ENCODE data around the gene C16orf95. TPM values are rescaled to one million over a fixed set of nuclear protein-coding genes. Genes with fewer than 3 reads are reported as not detected.
"Not testable (repeated sequence)": the region's sequence is repeated elsewhere in the genome, so short reads cannot be mapped to it uniquely, and the experiment has no call there.

C16orf95 gene, protein sequence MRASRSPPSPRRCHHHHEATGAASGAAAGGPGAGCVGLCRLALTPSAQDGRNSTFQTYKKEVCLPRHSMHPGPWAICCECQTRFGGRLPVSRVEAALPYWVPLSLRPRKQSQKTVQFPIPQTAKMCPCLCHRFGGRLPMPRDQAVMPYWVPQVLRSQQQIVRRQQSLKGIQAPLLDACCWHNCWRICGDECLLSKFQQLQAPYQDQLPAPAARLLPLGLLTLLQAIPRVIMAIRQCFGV
- 4.4 and 5.1 TPM in 2 replicates for total RNA-seq (2014; rRNA removed; shearing (Covaris generic))

DNA sequence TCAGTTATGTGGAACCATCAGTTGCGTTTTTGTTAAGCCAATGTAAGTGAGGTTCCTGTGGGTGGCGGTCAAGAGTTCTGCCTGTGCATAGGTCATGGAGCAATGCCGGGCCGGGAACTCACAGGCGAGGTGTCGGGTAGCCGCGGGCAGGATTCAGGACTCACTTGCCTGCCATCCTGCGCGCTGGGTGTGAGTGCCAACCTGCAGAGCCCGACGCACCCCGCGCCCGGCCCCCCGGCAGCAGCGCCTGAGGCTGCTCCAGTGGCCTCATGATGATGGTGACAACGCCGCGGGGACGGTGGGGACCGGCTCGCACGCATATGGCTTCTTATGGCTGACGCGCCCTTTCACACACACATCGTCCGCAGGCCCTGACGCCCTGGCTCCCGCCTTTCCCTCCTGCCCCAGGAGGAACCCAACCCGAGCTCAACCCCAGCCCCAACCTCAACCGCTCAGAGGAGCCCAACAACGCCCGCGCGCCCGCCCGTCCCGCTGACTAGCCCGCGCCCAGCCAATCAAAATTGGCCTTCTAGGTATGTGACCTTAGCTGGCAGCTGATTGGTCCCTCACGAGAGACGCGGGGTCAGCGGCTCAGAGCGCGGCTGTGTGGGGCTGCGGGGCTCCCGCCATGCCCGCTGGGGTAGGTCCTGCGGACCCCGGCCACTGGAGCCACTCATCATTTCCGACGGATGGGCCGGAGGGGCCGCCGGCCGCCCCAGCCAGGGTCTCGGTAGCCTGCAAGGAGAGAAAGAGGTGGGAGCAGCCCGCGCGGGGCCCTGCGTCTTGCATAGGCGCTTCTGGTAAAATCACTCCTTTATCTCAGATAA lies at the start of gene C16orf95:
TSS of gene C16orf95 (minus strand) at position 470 of the 827 bp plus-strand sequence. CDS start at position 320, 150 bp downstream.
- DNase-seq = peak; percentile 100
- Histone ChIP-seq H3K36me3 (replicated peaks; ENCODE audit: control insufficient read depth, insufficient read depth, low read length) (no peaks in the 10 kb centered on the region; the same call in 1 of the 2 replicates), H3K4me3 (ENCODE audit: insufficient read depth, low read depth, low read length) (peak within 1 kb of the TSS; percentile 96), H3K27me3 (ENCODE audit: control insufficient read depth, insufficient read depth, low read length) (no peaks in the 10 kb centered on the region)

DNA sequence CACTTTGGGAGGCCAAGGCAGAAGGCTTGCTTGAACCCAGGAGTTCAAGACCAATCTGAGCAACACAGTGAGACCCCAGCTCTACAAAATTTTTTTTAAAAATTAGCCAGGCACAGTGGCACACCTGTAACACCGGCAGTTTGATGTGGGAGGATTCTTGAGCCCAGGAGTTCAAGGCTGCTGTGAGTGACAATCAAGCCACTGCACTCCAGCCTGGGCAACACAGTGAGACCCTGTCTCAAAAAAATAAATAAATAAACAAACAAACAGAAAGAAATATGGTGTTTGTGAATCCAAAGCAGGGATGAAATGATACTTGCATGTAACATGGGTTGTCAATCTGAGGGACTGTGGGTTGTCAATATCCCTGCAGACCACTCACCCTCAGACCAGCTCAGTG lies 49.7 kb upstream of the C16orf95 start:
- no peak for DNase-seq
- no peak overlapping the region for H3K4me3 ChIP-seq (ENCODE audit: insufficient read depth, low read depth, low read length)
- no peaks in the 10 kb centered on the region for H3K36me3 ChIP-seq (replicated peaks; ENCODE audit: control insufficient read depth, insufficient read depth, low read length)
- H3K27me3 ChIP-seq (ENCODE audit: control insufficient read depth, insufficient read depth, low read length) = no peaks in the 10 kb centered on the region

DNA sequence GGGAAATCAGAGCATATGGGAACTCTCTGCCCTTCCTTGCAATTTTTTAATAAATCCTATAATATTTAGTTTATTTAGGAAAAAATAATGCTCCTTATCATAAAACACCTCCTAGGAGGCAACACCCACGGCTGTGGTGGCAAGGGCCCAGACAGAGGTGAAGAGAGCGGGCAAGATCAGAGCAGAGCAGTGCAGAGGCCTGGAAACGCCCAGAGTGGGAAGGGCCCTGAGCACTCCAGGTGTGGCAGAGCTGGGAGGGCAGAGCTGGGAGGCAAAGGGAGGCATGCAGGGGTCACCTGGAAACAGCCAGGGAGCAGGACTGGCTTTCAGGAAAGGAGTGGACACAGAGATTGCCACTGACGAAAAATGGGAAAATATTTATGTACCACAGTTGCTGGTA lies 49.1 kb upstream of the C16orf95 start:
- Histone ChIP-seq H3K4me3 (ENCODE audit: insufficient read depth, low read depth, low read length) (no peak overlapping the region), H3K27me3 (ENCODE audit: control insufficient read depth, insufficient read depth, low read length) (no peaks in the 10 kb centered on the region), H3K36me3 (replicated peaks; ENCODE audit: control insufficient read depth, insufficient read depth, low read length) (peaks cover 1% of the 10 kb centered on the region; the same call in 1 of the 2 replicates)
- DNase-seq = no peak

DNA sequence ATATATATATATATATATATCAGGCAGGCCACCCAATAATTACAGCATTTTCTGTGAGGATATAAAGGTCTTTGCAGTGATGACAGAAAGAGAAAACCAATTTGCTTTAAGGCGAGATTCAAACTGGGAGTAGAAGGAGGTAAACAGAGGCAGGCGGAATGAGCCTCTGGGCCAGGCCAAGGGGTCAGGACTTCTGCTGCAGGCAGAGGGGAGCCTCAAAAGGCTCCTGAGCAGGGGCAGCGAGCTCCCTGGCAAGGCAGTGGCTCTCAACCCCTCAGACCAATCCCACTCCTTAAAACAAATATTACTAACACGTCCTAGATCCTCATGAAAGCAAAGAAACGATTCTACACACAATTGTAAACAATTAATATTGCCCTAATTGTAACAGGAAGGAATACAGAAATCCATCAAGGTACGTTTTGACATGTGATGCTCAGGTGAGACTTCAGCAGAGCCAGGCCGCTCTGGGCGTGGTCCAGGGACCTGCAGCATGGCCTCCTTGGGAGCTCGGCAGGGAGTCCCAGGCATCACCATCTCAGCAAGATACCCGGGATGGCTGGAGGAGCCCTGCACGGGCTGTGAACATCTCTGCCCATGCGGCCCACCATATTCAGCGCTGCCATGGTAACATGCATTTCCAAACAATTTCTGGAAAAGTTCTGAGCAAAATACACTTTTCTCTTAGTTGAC lies 48.0 kb upstream of the C16orf95 start:
- no peaks in the 10 kb centered on the region for H3K27me3 ChIP-seq (ENCODE audit: control insufficient read depth, insufficient read depth, low read length)
- H3K4me3 ChIP-seq (ENCODE audit: insufficient read depth, low read depth, low read length) = no peak overlapping the region
- DNase-seq = no peak
- peaks cover 2% of the 10 kb centered on the region for H3K36me3 ChIP-seq (replicated peaks; ENCODE audit: control insufficient read depth, insufficient read depth, low read length)

DNA sequence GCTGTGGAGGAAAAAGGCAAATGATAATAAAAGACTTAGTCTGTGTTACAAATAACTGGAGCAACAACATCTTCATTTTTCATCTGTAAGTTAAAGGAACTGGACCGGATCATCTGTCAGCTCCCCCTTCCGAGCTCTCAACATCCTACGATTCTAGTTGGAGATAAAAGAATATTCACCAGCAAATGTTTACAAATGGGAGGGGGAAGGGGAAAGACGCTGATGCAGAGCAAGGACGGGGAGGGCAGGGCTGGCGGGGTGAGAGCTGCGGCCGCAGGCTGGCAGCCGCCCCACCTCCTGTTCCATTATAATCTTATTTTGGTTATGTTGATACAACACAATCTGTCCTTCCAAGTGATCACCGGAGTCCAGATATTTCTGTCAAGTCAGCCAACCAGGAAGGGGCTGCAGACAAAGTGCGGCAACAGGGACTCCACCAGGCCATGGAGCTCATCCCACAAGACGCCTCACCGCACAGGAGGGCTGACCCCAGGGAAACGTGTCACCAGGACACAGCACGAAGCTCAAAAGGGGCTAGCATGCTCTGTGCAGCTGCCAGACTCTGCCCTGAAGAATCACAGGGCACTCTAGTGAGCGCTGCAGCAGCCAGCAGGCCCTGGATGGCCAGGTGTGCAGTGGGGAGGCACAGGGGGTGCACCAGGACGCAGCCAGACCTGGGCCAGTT lies 46.7 kb upstream of the C16orf95 start:
- H3K4me3 ChIP-seq (ENCODE audit: insufficient read depth, low read depth, low read length) = no peak overlapping the region
- DNase-seq = peak; percentile 60
- no peaks in the 10 kb centered on the region for H3K27me3 ChIP-seq (ENCODE audit: control insufficient read depth, insufficient read depth, low read length)
- peaks cover 3% of the 10 kb centered on the region for H3K36me3 ChIP-seq (replicated peaks; ENCODE audit: control insufficient read depth, insufficient read depth, low read length)

DNA sequence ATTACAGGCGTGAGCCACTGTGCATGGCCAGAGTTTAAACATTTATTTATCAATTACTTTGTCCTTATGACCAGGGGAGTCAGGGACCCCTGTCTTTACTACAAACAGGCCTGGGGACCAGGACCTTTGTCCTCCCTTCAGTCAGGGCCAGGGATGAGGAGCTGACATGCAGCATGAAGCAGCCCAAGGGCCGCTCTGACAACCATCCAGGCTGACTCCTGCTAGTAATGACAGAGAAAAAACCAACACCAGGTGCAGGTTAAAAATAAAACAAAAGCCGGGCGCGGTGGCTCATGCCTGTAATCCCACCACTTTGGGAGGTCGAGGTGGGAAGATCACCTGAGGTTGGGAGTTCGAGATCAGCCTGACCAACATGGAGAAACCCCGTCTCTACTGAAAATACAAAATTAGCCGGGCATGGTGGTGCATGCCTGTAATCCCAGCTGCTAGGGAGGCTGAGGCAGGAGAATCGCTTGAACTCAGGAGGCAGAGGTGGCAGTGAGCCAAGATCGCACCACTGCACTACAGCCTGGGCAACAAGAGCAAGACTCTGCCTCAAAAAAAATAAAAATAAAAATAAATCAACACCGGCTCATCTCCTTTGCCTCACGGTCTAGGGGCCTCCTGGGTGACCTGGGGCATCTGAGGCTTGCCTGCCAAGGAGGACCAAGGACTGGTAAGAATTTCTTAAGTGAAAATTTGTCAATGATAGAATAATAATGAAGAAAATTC lies 45.8 kb upstream of the C16orf95 start:
- not testable (repeated sequence) for H3K4me3 ChIP-seq (ENCODE audit: insufficient read depth, low read depth, low read length); H3K36me3 ChIP-seq (replicated peaks; ENCODE audit: control insufficient read depth, insufficient read depth, low read length); DNase-seq; H3K27me3 ChIP-seq (ENCODE audit: control insufficient read depth, insufficient read depth, low read length)

DNA sequence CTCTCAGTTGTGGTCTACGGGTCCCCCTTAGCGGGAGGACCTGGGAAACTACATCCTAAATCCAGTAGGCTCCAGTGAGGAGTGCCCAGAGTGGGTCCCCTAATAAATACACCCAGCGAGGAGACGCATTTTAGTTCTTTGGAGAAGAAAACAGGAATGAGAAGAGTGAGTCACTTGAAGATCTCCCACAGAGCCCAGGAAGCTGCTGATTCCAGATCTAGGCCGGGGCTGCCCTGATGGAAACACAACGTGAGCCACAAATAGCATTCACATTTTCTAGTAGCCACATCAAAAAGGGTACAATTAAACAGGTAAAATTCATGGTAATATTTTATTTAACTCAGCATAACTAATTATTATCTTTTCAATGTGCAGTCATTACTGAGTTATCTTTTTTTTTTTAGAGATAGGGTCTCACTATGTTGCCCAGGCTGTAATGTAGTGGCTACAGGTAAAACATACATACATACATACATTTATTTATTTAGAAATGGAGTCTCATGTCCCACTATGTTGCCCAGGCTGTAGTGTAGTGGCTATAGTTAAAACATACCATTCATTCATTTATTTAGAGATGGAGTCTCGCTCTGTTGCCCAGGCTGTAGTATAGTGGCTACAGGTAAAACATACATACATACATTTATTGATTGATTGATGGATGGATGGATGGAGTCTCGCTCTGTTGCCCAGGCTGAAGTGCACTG lies 44.9 kb upstream of the C16orf95 start:
- no peak for DNase-seq
- Histone ChIP-seq H3K4me3 (ENCODE audit: insufficient read depth, low read depth, low read length) (no peak overlapping the region), H3K36me3 (replicated peaks; ENCODE audit: control insufficient read depth, insufficient read depth, low read length) (peaks cover 3% of the 10 kb centered on the region), H3K27me3 (ENCODE audit: control insufficient read depth, insufficient read depth, low read length) (no peaks in the 10 kb centered on the region)

DNA sequence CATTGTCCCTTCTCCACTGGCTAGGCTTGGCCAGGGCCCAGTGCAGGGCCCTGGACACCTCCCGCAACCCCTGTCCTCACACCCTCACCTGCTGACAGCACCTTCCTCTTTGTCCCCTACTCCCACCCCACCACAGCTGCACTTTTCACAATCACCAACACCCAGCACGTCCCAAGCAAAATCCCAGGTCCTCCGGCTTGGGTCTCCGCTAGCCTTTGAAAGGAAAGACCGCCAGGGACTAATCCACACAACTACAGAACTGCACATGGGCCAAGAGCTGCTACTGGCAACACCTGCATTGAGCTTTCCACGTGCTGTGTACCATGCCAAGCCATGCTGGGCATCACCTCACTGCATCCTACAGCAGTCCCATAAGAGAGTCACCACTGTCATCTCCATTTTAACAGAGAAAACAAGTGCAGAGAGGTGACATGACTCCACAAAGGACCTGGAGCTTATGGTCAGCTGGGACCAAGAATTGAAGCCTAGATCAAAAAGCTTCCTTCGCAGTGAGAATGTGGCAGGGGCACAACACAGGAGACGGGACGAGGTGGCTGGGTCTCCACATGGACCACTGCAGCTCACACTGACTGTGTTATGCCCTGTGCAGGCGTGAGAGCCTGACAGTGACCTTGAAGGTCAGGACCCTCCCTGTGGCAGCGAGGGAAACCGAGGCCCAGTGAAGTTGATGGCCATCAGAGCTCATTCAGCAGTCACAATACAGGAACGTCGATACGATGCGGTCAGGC lies 43.8 kb upstream of the C16orf95 start:
- Histone ChIP-seq H3K36me3 (replicated peaks; ENCODE audit: control insufficient read depth, insufficient read depth, low read length) (peaks cover 6% of the 10 kb centered on the region), H3K27me3 (ENCODE audit: control insufficient read depth, insufficient read depth, low read length) (no peaks in the 10 kb centered on the region), H3K4me3 (ENCODE audit: insufficient read depth, low read depth, low read length) (no peak overlapping the region)
- DNase-seq = no peak

DNA sequence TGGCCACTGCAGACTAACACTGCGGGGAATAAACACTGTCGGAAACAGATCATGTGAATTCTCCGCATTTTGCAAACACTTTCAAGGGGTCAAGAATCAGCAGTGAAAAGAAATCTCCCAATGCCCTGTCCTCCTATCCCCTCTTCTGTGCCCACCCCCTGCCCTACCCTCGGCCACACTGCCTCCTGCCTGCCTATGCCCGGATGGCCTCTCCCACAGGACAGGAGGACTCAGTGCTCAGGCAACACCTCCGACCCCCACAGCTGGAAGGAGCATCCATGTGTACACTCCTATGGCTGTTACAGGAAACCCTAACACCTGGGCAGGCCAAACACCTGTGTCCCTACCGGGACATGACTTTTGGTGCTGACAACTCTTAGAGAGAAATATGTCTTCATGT lies 41.9 kb upstream of the C16orf95 start:
- Histone ChIP-seq H3K36me3 (replicated peaks; ENCODE audit: control insufficient read depth, insufficient read depth, low read length) (peaks cover 6% of the 10 kb centered on the region), H3K27me3 (ENCODE audit: control insufficient read depth, insufficient read depth, low read length) (no peaks in the 10 kb centered on the region), H3K4me3 (ENCODE audit: insufficient read depth, low read depth, low read length) (no peak overlapping the region)
- no peak for DNase-seq

DNA sequence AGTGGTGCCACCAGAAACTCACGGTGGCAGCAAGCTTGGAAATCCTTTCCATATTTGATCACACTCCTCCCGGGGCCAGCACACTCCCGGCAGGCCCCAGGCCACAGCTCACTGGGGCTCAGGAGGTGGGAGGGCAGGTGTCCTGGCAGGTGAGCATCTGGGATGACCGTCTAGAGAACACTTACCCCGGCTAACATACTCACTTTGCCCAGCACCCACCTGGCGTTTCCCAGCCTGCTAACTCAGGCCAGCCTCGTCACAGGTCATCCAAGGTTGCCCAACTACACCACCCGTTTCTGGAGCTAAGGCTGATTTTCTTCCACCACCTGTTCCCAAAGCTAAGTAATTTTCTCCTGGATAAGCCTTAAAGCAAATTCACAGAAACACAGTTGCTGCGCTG lies 41.5 kb upstream of the C16orf95 start:
- Histone ChIP-seq H3K4me3 (ENCODE audit: insufficient read depth, low read depth, low read length) (no peak overlapping the region), H3K27me3 (ENCODE audit: control insufficient read depth, insufficient read depth, low read length) (no peaks in the 10 kb centered on the region), H3K36me3 (replicated peaks; ENCODE audit: control insufficient read depth, insufficient read depth, low read length) (peaks cover 6% of the 10 kb centered on the region)
- DNase-seq = no peak

DNA sequence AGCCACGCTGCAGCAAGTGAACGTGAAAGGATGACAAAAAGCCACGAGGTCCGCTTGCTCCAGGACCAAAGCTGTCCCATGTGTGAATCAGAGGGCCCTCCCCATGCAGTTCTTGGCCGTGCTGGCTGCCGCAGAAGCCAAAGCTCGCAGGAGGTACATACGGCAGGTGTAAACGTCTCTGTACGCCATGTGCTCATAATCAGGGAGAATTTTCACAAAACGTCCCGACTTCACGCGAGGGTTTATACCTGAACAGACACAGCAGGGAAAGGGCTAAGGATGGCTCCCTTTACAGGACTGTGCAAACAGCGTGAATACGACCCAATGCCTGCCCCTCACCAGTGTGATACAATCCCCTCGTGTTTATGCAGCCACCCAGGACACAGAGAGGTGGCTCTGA lies 41.1 kb upstream of the C16orf95 start:
- Histone ChIP-seq H3K36me3 (replicated peaks; ENCODE audit: control insufficient read depth, insufficient read depth, low read length) (peaks cover 6% of the 10 kb centered on the region), H3K27me3 (ENCODE audit: control insufficient read depth, insufficient read depth, low read length) (no peaks in the 10 kb centered on the region), H3K4me3 (ENCODE audit: insufficient read depth, low read depth, low read length) (no peak overlapping the region)
- DNase-seq = no peak

DNA sequence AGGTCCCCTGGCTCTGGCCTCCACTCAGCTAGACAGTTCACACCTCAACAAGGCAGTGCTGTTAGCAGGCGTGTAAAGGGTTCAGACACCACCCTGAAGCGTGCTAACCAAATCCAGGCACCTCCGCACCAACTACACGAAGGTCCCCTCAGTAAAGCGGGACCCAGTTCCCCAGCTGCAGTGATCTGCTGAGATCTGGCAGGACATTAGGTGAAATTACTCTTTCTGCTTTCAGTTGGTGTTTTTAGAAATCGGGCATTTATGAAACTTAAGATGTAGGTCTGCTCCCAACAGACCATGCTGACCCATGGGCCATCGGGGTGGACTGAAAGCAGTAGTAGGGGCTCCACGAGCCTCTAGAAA lies 39.3 kb upstream of the C16orf95 start:
- no peaks in the 10 kb centered on the region for H3K27me3 ChIP-seq (ENCODE audit: control insufficient read depth, insufficient read depth, low read length)
- peaks cover 6% of the 10 kb centered on the region for H3K36me3 ChIP-seq (replicated peaks; ENCODE audit: control insufficient read depth, insufficient read depth, low read length)
- no peak overlapping the region for H3K4me3 ChIP-seq (ENCODE audit: insufficient read depth, low read depth, low read length)
- DNase-seq = no peak

DNA sequence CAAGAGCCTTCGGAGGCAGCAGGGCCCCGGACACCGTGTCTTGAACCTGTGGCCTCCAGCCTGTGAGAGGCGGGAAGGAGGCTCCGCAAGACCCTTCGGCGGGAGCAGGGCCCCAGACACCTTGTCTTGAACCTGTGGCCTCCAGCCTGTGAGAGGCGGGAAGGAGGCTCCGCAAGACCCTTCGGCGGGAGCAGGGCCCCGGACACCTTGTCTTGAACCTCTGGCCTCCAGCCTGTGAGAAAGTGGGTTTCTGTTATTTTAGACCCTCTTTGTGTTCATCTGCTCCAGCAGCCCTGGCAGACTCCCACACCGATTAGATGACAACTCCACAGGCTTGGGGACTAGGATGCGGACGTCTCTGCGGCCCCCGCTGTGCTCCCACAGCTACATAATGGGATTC lies 36.4 kb upstream of the C16orf95 start:
- DNase-seq = no peak
- H3K4me3 ChIP-seq (ENCODE audit: insufficient read depth, low read depth, low read length) = no peak overlapping the region
- H3K27me3 ChIP-seq (ENCODE audit: control insufficient read depth, insufficient read depth, low read length) = no peaks in the 10 kb centered on the region
- H3K36me3 ChIP-seq (replicated peaks; ENCODE audit: control insufficient read depth, insufficient read depth, low read length) = peaks cover 3% of the 10 kb centered on the region
